H1 (cell line): ENCODE results near the gene SPIRE1. TPM values are rescaled to one million over a fixed set of nuclear protein-coding genes. Genes with fewer than 3 reads are reported as not detected.

ENCODE experiments used
- CTCF ChIA-PET: fragments of 300-600 bp; sonication (Branson Sonifier 250); formaldehyde crosslinking; loops from one replicate; lab custom pipeline; 2021; ENCODE audit not compliant: partially characterized antibody; lab: Charles Lee
- POLR2A ChIA-PET: fragments of 300-600 bp; sonication (Branson Sonifier 250); formaldehyde crosslinking; loops from one replicate; lab custom pipeline; 2021; ENCODE audit warnings: inconsistent platforms; ENCODE audit not compliant: partially characterized antibody; lab: Charles Lee
- DNase-seq, 2 experiments: peaks; one replicate each; pipeline versions ENCODE4 v3.0.0 to v3.0.0-alpha.2; 2010 to 2022; ENCODE audit warnings: low spot score in 2 of 2, low read depth in 1 of 2, mixed read lengths in 1 of 2
- FAIRE-seq: peaks from 2 replicates; lab custom pipeline; 2011; peaks lifted over from hg19 to GRCh38; lab: Jason Lieb, UNC
- H2AFZ ChIP-seq: 2 replicates; pipeline ENCODE4 v1.8.1; 2012; ENCODE audit warnings: low read length, inconsistent platforms
- H2AK5ac ChIP-seq: 2 replicates; pipeline ENCODE4 v1.6.1; 2013; ENCODE audit warnings: low read depth, low read length
- H2BK120ac ChIP-seq: replicated peaks from 2 replicates; pipeline ENCODE3; 2013; ENCODE audit warnings: low read depth, low read length, inconsistent platforms
- H2BK12ac ChIP-seq: 2 replicates; pipeline ENCODE4 v1.6.1; 2013; ENCODE audit warnings: low read depth, low read length
- H2BK15ac ChIP-seq: 2 replicates; pipeline ENCODE4 v1.6.1; 2013; ENCODE audit warnings: low read length
- H2BK20ac ChIP-seq: 2 replicates; pipeline ENCODE4 v1.6.1; 2013; ENCODE audit warnings: low read length
- H2BK5ac ChIP-seq: 2 replicates; pipeline ENCODE4 v1.6.1; 2013; ENCODE audit warnings: low read depth, low read length
- H3K14ac ChIP-seq: 2 replicates; pipeline ENCODE4 v1.6.1; 2013; ENCODE audit warnings: inconsistent platforms; ENCODE audit not compliant: insufficient read length
- H3K18ac ChIP-seq: 2 replicates; pipeline ENCODE4 v1.6.1; 2013; ENCODE audit warnings: low read length; ENCODE audit errors: extremely low read depth
- H3K23ac ChIP-seq: 2 replicates; pipeline ENCODE4 v1.6.1; 2013; ENCODE audit warnings: inconsistent platforms; ENCODE audit not compliant: insufficient read length
- H3K23me2 ChIP-seq: 2 replicates; pipeline ENCODE4 v1.6.1; 2013; ENCODE audit warnings: low read depth, low read length
- H3K27ac ChIP-seq: 2 replicates; pipeline ENCODE4 v1.6.1; 2011; ENCODE audit warnings: low read depth, low read length, inconsistent platforms
- H3K27me3 ChIP-seq, 4 experiments: replicated peaks in 1 of 4; 1 replicate in 1 of 4; 2 replicates in 3 of 4; pipeline versions ENCODE4 v1.6.1 to v1.8.1; 2011 to 2013; ENCODE audit warnings: low read length in 3 of 4, mild to moderate bottlenecking in 3 of 4, inconsistent platforms in 2 of 4, mixed read lengths in 2 of 4, moderate library complexity in 1 of 4; ENCODE audit not compliant: control insufficient read depth in 3 of 4, insufficient read depth in 3 of 4; ENCODE audit errors: extremely low read depth in 1 of 4
- H3K36me3 ChIP-seq, 4 experiments: 2 replicates each; pipeline versions ENCODE4 v1.6.1 to v1.8.1; 2011 to 2013; ENCODE audit warnings: mild to moderate bottlenecking in 4 of 4, low read length in 3 of 4, moderate library complexity in 2 of 4, control low read depth in 1 of 4, inconsistent platforms in 1 of 4; ENCODE audit not compliant: insufficient read depth in 4 of 4, control insufficient read depth in 2 of 4
- H3K4ac ChIP-seq: replicated peaks from 2 replicates; pipeline ENCODE3; 2013; ENCODE audit warnings: low read length, low read depth, mixed read lengths, inconsistent platforms; ENCODE audit not compliant: insufficient read length
- H3K4me1 ChIP-seq, 4 experiments: replicated peaks in 1 of 4; 1 replicate in 1 of 4; 2 replicates in 3 of 4; pipeline versions ENCODE4 v1.6.1 to v1.8.1; 2011 to 2013; ENCODE audit warnings: low read length in 3 of 4, inconsistent platforms in 2 of 4, mixed read lengths in 1 of 4; ENCODE audit not compliant: insufficient read depth in 4 of 4, control insufficient read depth in 3 of 4
- H3K4me2 ChIP-seq, 2 experiments: 2 replicates each; pipeline versions ENCODE4 v1.6.1 to v1.8.1; 2011 to 2013; ENCODE audit warnings: low read depth in 2 of 2, low read length in 2 of 2, control low read depth in 1 of 2, inconsistent platforms in 1 of 2, mild to moderate bottlenecking in 1 of 2; ENCODE audit not compliant: insufficient read depth in 1 of 2
- H3K4me3 ChIP-seq, 4 experiments: fragments of 200-600, 300-600 bp in 1 of 4; sonication (generic), shearing (Covaris generic), sonication (Bioruptor Twin) in 1 of 4; 2 replicates each; pipeline versions ENCODE4 v1.5.1 to v1.8.1; 2011 to 2016; ENCODE audit warnings: low read length in 4 of 4, low read depth in 3 of 4, control low read depth in 2 of 4, inconsistent platforms in 2 of 4, mild to moderate bottlenecking in 2 of 4, mixed read lengths in 1 of 4, moderate library complexity in 1 of 4; ENCODE audit not compliant: insufficient read depth in 2 of 4; ENCODE audit errors: extremely low read depth in 1 of 4
- H3K56ac ChIP-seq: replicated peaks from 2 replicates; pipeline ENCODE3; 2013; ENCODE audit warnings: low read depth, mild to moderate bottlenecking, mixed read lengths, low read length, inconsistent platforms; ENCODE audit not compliant: insufficient read length
- H3K79me1 ChIP-seq: 2 replicates; pipeline ENCODE4 v1.6.1; 2013; ENCODE audit warnings: low read depth, low read length, control low read depth
- H3K79me2 ChIP-seq, 2 experiments: 2 replicates each; pipeline versions ENCODE4 v1.6.1 to v1.8.1; 2012 to 2013; ENCODE audit warnings: low read length in 2 of 2, mild to moderate bottlenecking in 2 of 2, inconsistent platforms in 1 of 2; ENCODE audit not compliant: insufficient read depth in 2 of 2, control insufficient read depth in 1 of 2
- H3K9ac ChIP-seq, 4 experiments: replicated peaks in 1 of 4; 1 replicate in 1 of 4; 2 replicates in 3 of 4; pipeline versions ENCODE4 v1.6.1 to v1.8.1; 2011 to 2013; ENCODE audit warnings: low read depth in 3 of 4, low read length in 3 of 4, control low read depth in 2 of 4, mild to moderate bottlenecking in 2 of 4, moderate library complexity in 2 of 4, inconsistent platforms in 1 of 4; ENCODE audit errors: extremely low read depth in 1 of 4
- H3K9me3 ChIP-seq, 2 experiments: 2 replicates each; pipeline versions ENCODE4 v1.6.1 to v1.8.1; 2012 to 2013; ENCODE audit warnings: mild to moderate bottlenecking in 2 of 2, moderate library complexity in 2 of 2, control low read depth in 1 of 2, inconsistent platforms in 1 of 2, low read depth in 1 of 2, low read length in 1 of 2, mixed read lengths in 1 of 2; ENCODE audit not compliant: insufficient read depth in 2 of 2
- H4K20me1 ChIP-seq, 2 experiments: replicated peaks in 1 of 2; 2 replicates each; pipeline versions ENCODE3 to v1.8.1; 2011 to 2013; ENCODE audit warnings: inconsistent platforms in 2 of 2, low read length in 2 of 2, mild to moderate bottlenecking in 1 of 2; ENCODE audit not compliant: insufficient read depth in 2 of 2, control insufficient read depth in 1 of 2
- H4K5ac ChIP-seq: 2 replicates; pipeline ENCODE4 v1.6.1; 2013; ENCODE audit warnings: low read length, low read depth, mixed read lengths, inconsistent platforms; ENCODE audit not compliant: insufficient read length
- H4K8ac ChIP-seq: 2 replicates; pipeline ENCODE4 v1.8.0; 2013; ENCODE audit warnings: mild to moderate bottlenecking, moderate library complexity, low read length, inconsistent platforms; ENCODE audit not compliant: insufficient read depth; ENCODE audit errors: extremely low read depth
- H4K91ac ChIP-seq: replicated peaks from 2 replicates; pipeline ENCODE3; 2013; ENCODE audit warnings: low read length, mixed read lengths, inconsistent platforms; ENCODE audit not compliant: insufficient read length
- ASH2L ChIP-seq: fragments of 200-600, 300-600 bp; sonication (generic); IDR thresholded peaks from one replicate; pipeline ENCODE4 v1.7.1; 2017; ENCODE audit warnings: low read length
- BACH1 ChIP-seq: IDR thresholded peaks from 2 replicates; pipeline ENCODE4 v1.6.1; 2012; ENCODE audit warnings: low read length, improper control_type of control experiment
- BCL11A ChIP-seq, 2 experiments: IDR thresholded peaks; one replicate each; pipeline ENCODE4 v1.6.1; 2011; ENCODE audit warnings: low read depth in 2 of 2, low read length in 2 of 2, mild to moderate bottlenecking in 2 of 2
- CHD2 ChIP-seq: IDR thresholded peaks from 2 replicates; pipeline ENCODE4 v1.6.1; 2012; ENCODE audit warnings: low read length, improper control_type of control experiment
- CREB1 ChIP-seq: IDR thresholded peaks from 2 replicates; pipeline ENCODE4 v1.6.1; 2012; ENCODE audit warnings: inconsistent platforms
- EZH2 ChIP-seq: fragments of 200-600 bp; sonication (generic); IDR thresholded peaks from 2 replicates; pipeline ENCODE4 v1.7.1; 2012; ENCODE audit warnings: low read depth, mild to moderate bottlenecking, moderate library complexity, low read length, inconsistent platforms; ENCODE audit not compliant: severe bottlenecking
- GTF2F1 ChIP-seq: IDR thresholded peaks from 2 replicates; pipeline ENCODE4 v1.6.1; 2012; ENCODE audit warnings: low read depth, low read length, improper control_type of control experiment, borderline replicate concordance
- KDM4A ChIP-seq: IDR thresholded peaks from one replicate; pipeline ENCODE4 v1.7.1; 2012; ENCODE audit warnings: low read depth, mild to moderate bottlenecking, moderate library complexity, low read length, inconsistent platforms; ENCODE audit not compliant: severe bottlenecking
- KDM5A ChIP-seq: fragments of 200-600 bp; IDR thresholded peaks from 2 replicates; pipeline ENCODE4 v1.7.1; 2012; ENCODE audit warnings: mild to moderate bottlenecking, low read length, inconsistent platforms, mixed read lengths
- NANOG ChIP-seq: IDR thresholded peaks from 2 replicates; pipeline ENCODE4 v1.6.1; 2011; ENCODE audit warnings: low read length, low read depth, mild to moderate bottlenecking, inconsistent platforms; ENCODE audit not compliant: insufficient read depth, poor library complexity, severe bottlenecking
- SAP30 ChIP-seq: fragments of 300-600 bp; sonication (generic); IDR thresholded peaks from 2 replicates; pipeline ENCODE4 v1.7.1; 2012; ENCODE audit warnings: low read length, moderate library complexity, mild to moderate bottlenecking, inconsistent platforms; ENCODE audit not compliant: insufficient read depth, insufficient replicate concordance
- SIRT6 ChIP-seq: IDR thresholded peaks from one replicate; pipeline ENCODE4 v1.7.1; 2012; ENCODE audit warnings: low read length, inconsistent platforms
- SP4 ChIP-seq: IDR thresholded peaks from 2 replicates; pipeline ENCODE4 v1.6.1; 2012; ENCODE audit warnings: low read length, inconsistent platforms
- SRF ChIP-seq: IDR thresholded peaks from 2 replicates; pipeline ENCODE4 v1.6.1; 2011; ENCODE audit warnings: mild to moderate bottlenecking, low read depth, low read length, moderate library complexity
- YY1 ChIP-seq: IDR thresholded peaks from 2 replicates; pipeline ENCODE4 v1.6.1; 2011; ENCODE audit warnings: low read depth, mild to moderate bottlenecking, low read length
- WGBS, 2 experiments: shearing (Covaris generic) in 1 of 2; methylation state at CpG; one replicate each; pipeline versions ENCODE4 v1.1.6 to v1.1.7; 2013 to 2015; ENCODE audit warnings: low lambda C conversion rate in 2 of 2, mixed read lengths in 2 of 2, inconsistent platforms in 1 of 2, low coverage in 1 of 2, missing lambda C conversion rate in 1 of 2; ENCODE audit not compliant: insufficient replicate concordance in 2 of 2, insufficient coverage in 1 of 2, insufficient read length in 1 of 2; ENCODE audit errors: extremely low coverage in 1 of 2, missing lambda C conversion rate in 1 of 2; 5-methylcytosine and 5-hydroxymethylcytosine counted together
- polyA plus RNA-seq, 7 experiments: library from polyadenylated mRNA; depleted of rRNA in 3 of 7; stranded (reverse) in 5 of 7; unstranded in 2 of 7; fragments of >200 nt in 5 of 7; fragments of 200-250 nt in 2 of 7; gene quantifications; 1 replicate in 5 of 7; 2 replicates in 1 of 7; 4 replicates in 1 of 7; pipeline versions ENCODE4 v1.2.1 to v1.2.3, GENCODE V29; 2011 to 2013; ENCODE audit warnings: missing spikeins in 2 of 7, mixed read lengths in 2 of 7
- total RNA-seq: library from RNA; stranded (reverse); fragmentation: NEBNext Ultra II Directional; extraction: Animal tissue kit (Norgen Biotek cat#: 25700); gene quantifications from 2 replicates; pipeline ENCODE4 v1.2.1, GENCODE V29; 2021

Gene SPIRE1
- total and polyA plus RNA-seq, 2 of the 8 experiments (the other 6 are each of a cell fraction or from before 2014, with no cell fraction given), result 6.0 to 21.5 TPM

DNA sequence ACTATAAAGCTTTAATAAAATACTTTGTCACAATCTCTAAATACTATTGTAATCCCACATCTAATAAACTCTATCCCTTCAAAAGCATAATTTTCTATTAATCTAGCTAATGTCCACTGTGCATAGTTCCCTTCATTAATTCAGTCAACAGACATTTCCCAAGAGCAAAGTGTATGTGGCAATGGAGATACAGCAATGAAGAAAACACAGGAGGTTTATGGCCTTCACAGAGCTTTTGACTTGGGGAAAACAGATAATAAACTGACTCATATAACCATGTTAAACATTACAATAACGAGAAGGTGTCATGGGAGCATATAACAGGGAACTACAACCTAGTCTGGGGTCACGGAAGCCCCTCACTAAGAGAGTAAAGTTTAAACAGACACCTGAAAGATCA lies 86.3 kb downstream of the SPIRE1 start:
- ChIA-PET CTCF (no interaction called here), POLR2A (no interaction called here)
- Histone ChIP-seq H3K9ac (no peak overlapping the region), H3K79me1 (no peaks in the 10 kb centered on the region), H2BK15ac (no peak overlapping the region), H3K23ac (no peak overlapping the region), H3K14ac (no peak overlapping the region), H3K27ac (no peak overlapping the region), H3K4ac (no peak overlapping the region), H3K9me3 (no peaks in the 10 kb centered on the region), H3K36me3 (no peaks in the 10 kb centered on the region), H3K79me2 (no peaks in the 10 kb centered on the region), H4K20me1 (peaks cover 0 to 3% of the 10 kb centered on the region in 2 experiments), H2BK20ac (no peak overlapping the region), H4K91ac (no peak overlapping the region), H3K4me2 (no peak overlapping the region), H2AFZ (no peak overlapping the region), H4K5ac (no peak overlapping the region), H2AK5ac (no peak overlapping the region), H2BK120ac (no peak overlapping the region), H3K4me3 (no peak overlapping the region), H4K8ac (no peak overlapping the region), H3K56ac (no peak overlapping the region), H2BK5ac (no peak overlapping the region), H2BK12ac (no peak overlapping the region), H3K23me2 (no peaks in the 10 kb centered on the region), H3K27me3 (no peaks in the 10 kb centered on the region), H3K18ac (no peak overlapping the region), H3K4me1 (no peaks in the 10 kb centered on the region)
- no peak for FAIRE-seq
- no peak for DNase-seq
- WGBS, 2 experiments, result 84% methylated on average over 2 of the region's 2 CpGs; no CpG with 5 or more reads in 1 of the 2 experiments
- TF ChIP-seq KDM4A (no peak), CHD2 (no peak), YY1 (no peak), KDM5A (no peak), BCL11A (IDR thresholded peaks at IDR 0.05; ENCODE audit: low read depth in 2 of 2, low read length in 2 of 2) (no peak), SAP30 (no peak), NANOG (no peak), GTF2F1 (no peak), BACH1 (no peak), SRF (no peak), SP4 (no peak), CREB1 (no peak), EZH2 (no peak), SIRT6 (no peak), ASH2L (no peak)
